ENCODE data around the gene SBNO2. TPM values are rescaled to one million over a fixed set of nuclear protein-coding genes. Genes with fewer than 3 reads are reported as not detected.

The SBNO2 gene
- total and polyA plus RNA-seq, 9 of the 15 experiments (the other 6 are each of a cell fraction or from before 2014, with no cell fraction given): 0.01 to 46.2 (median 6.7) TPM

DNA sequence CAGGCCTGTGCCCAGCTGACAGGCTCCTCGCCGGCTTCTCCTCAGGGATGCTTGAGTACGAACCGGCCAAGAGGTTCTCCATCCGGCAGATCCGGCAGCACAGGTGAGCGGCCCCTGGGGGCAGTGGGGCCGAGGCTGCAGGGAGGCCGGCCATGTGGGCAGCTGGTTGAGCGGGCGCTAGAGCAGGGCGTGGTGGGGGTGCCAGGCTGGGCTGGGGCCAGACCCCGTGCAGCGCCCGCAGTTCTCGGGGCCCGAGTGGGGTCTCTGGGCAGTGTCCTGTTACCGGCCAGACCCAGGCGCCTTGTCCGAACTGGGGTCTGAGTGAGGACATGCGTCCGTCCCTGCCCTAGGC lies 47.8 kb upstream of the SBNO2 start:
- 98% methylated on average over 9 of the region's 22 CpGs for WGBS (ENCODE audit: insufficient coverage, low coverage, missing lambda C conversion rate)
- FAIRE-seq: no peak
- ChIA-PET CTCF (ENCODE audit: low intra/inter-chr PET ratio) (interaction anchor here (0.8 kb wide), 2 partner anchors 18 to 27 kb away, joined by 3 read pairs; partner anchors contain the start of gene MIDN), POLR2A (interaction anchor here (0.6 kb wide), 1 partner anchor 11 kb away, joined by 3 read pairs; no protein-coding TSS in a partner anchor)
- Histone ChIP-seq H3K36me3 (ENCODE audit: control insufficient read depth, insufficient read depth, low read length) (peaks cover 84% of the 10 kb centered on the region; the same call in 2 of the 3 replicates), H3K4me2 (ENCODE audit: insufficient read depth, low read length) (no peak overlapping the region), H4K20me1 (replicated peaks; ENCODE audit: control insufficient read depth, insufficient read depth, low read length) (peaks cover 27% of the 10 kb centered on the region), H3K9me1 (ENCODE audit: control insufficient read depth, insufficient read depth, low read length) (peaks cover under 1% of the 10 kb centered on the region), H2AFZ (ENCODE audit: low read depth, low read length) (no peak overlapping the region), H3K79me2 (ENCODE audit: control insufficient read depth, insufficient read depth, low read length) (peaks cover 46% of the 10 kb centered on the region), H3K4me1 (replicated peaks in 1 of 2; ENCODE audit: control insufficient read depth in 2 of 2, insufficient read depth in 2 of 2, low read length in 2 of 2) (peaks cover 8 to 80% of the 10 kb centered on the region in 2 experiments; a peak in 4 of 5 replicates), H3K4me3 (no peak overlapping the region), H3K9ac (ENCODE audit: insufficient read depth in 1 of 2, low read depth in 2 of 2, low read length in 2 of 2) (no peak overlapping the region), H3K9me3 (replicated peaks; ENCODE audit: control insufficient read depth, insufficient read depth, low read depth, low read length) (no peaks in the 10 kb centered on the region), H3K27me3 (ENCODE audit: control insufficient read depth in 2 of 2, insufficient read depth in 2 of 2, low read length in 2 of 2) (no peaks in the 10 kb centered on the region), H3K27ac (ENCODE audit: extremely low read depth, low read depth, low read length) (no peak overlapping the region)
- intact Hi-C loops (cut with micrococcal nuclease) (loop anchor here (2.0 kb wide), 1 partner anchor 15 kb away; no protein-coding TSS in a partner anchor), in situ Hi-C loops (cut with MboI) (no loop called here)
- no peak for ATAC-seq
- BruUV-seq (replicated peaks): no TSS peak
- peak; percentile 18 for TF ChIP-seq POLR2G (IDR thresholded peaks at IDR 0.05; ENCODE audit: low read depth, low read length)
- no peak for TF ChIP-seq E2F3 (CRISPR knock-in tag; IDR thresholded peaks at IDR 0.05)
- DNase-seq (ENCODE audit: extremely low read depth in 1 of 4, low spot score in 3 of 4): no peak

- intact Hi-C loops (cut with micrococcal nuclease) (loop anchor here (2.0 kb wide), 1 partner anchor 16 kb away; no protein-coding TSS in a partner anchor), in situ Hi-C loops (cut with MboI) (no loop called here)
- Histone ChIP-seq H3K79me2 (ENCODE audit: control insufficient read depth, insufficient read depth, low read length) (peaks cover 53% of the 10 kb centered on the region), H3K9ac (ENCODE audit: insufficient read depth in 1 of 2, low read depth in 2 of 2, low read length in 2 of 2) (peak overlapping the region in 1 of 2 experiments; percentile 35; a peak in 1 of 4 replicates), H3K4me3 (no peak overlapping the region), H3K9me1 (ENCODE audit: control insufficient read depth, insufficient read depth, low read length) (peaks cover 5% of the 10 kb centered on the region), H3K36me3 (ENCODE audit: control insufficient read depth, insufficient read depth, low read length) (peaks cover 84% of the 10 kb centered on the region; the same call in 2 of the 3 replicates), H2AFZ (ENCODE audit: low read depth, low read length) (no peak overlapping the region), H3K4me2 (ENCODE audit: insufficient read depth, low read length) (no peak overlapping the region), H3K4me1 (replicated peaks in 1 of 2; ENCODE audit: control insufficient read depth in 2 of 2, insufficient read depth in 2 of 2, low read length in 2 of 2) (peaks cover 13 to 83% of the 10 kb centered on the region in 2 experiments; a peak in 4 of 5 replicates), H4K20me1 (replicated peaks; ENCODE audit: control insufficient read depth, insufficient read depth, low read length) (peaks cover 33% of the 10 kb centered on the region), H3K27me3 (ENCODE audit: control insufficient read depth in 2 of 2, insufficient read depth in 2 of 2, low read length in 2 of 2) (no peaks in the 10 kb centered on the region), H3K9me3 (replicated peaks; ENCODE audit: control insufficient read depth, insufficient read depth, low read depth, low read length) (no peaks in the 10 kb centered on the region), H3K27ac (ENCODE audit: extremely low read depth, low read depth, low read length) (no peak overlapping the region)
- FAIRE-seq (no peak), DNase-seq (ENCODE audit: extremely low read depth in 1 of 4, low spot score in 3 of 4) (no peak), ATAC-seq (peak; percentile 51)
- no TSS peak for BruUV-seq (replicated peaks)
- WGBS (ENCODE audit: insufficient coverage, low coverage, missing lambda C conversion rate): 94% methylated on average over 23 of the region's 38 CpGs
- POLR2A ChIA-PET: interaction anchor here (0.8 to 1.0 kb wide), 2 partner anchors 9 to 163 kb away, joined by 3 to 4 read pairs; no protein-coding TSS in a partner anchor
- CTCF ChIA-PET (ENCODE audit: low intra/inter-chr PET ratio): interaction anchor here (0.6 to 0.8 kb wide), 3 partner anchors 19 to 27 kb away, joined by 3 read pairs; partner anchors contain the start of gene MIDN
- TF ChIP-seq RAD21 (CRISPR knock-in tag; conservative IDR thresholded peaks at IDR 0.05 in 1 of 2, IDR thresholded peaks at IDR 0.05 in 1 of 2): peak in 1 of 2 experiments; percentile 31; a peak in 2 of 4 replicates
- peak; percentile 67 for TF ChIP-seq POLR2G (IDR thresholded peaks at IDR 0.05; ENCODE audit: low read depth, low read length)
- TF ChIP-seq ZNF518B (CRISPR knock-in tag; IDR thresholded peaks at IDR 0.05): no peak
- TF ChIP-seq FOXP1 (CRISPR knock-in tag; IDR thresholded peaks at IDR 0.05): 0 out of 2 replicates have a peak, but pooled peaks have one; percentile 43
- no peak for TF ChIP-seq GATAD2B (IDR thresholded peaks at IDR 0.05; ENCODE audit: borderline replicate concordance)
Measured at GRCh38 chr19:1220976-1221903, 47.2 kb upstream of the SBNO2 start.
